Activated CD4-positive, alpha-beta T cell treated with anti-CD3 and anti-CD28 coated beads, Interleukin-2, amount 50 U/mL, for 1 hour (primary cell): ENCODE results near the gene PRDX6.
"Not testable (repeated sequence)": the region's sequence is repeated elsewhere in the genome, so short reads cannot be mapped to it uniquely, and the experiment has no call there.

Experiments
- DNase-seq: peaks from one replicate; pipeline ENCODE4 v3.0.0-alpha.2; 2020

The PRDX6 gene

GRCh38 chr1:173477286-173478093 lies at the start of gene PRDX6:
PRDX6 (plus strand) TSS chr1:173477335; CDS start chr1:173477398, 63 bp downstream.
- peak; percentile 80 for DNase-seq

GRCh38 chr1:173429471-173430402 lies 47.4 kb upstream of the PRDX6 start:
- peak; percentile 63 for DNase-seq

GRCh38 chr1:173430677-173431303 lies 46.3 kb upstream of the PRDX6 start:
- no peak for DNase-seq

GRCh38 chr1:173431304-173432045 lies 45.7 kb upstream of the PRDX6 start:
- DNase-seq = peak; percentile 91

- DNase-seq = no peak
Observed at GRCh38 chr1:173432331-173432730, 44.8 kb upstream of the PRDX6 start.

- DNase-seq = no peak
Observed at GRCh38 chr1:173433751-173434326, 43.3 kb upstream of the PRDX6 start.

GRCh38 chr1:173436841-173437428 lies 40.2 kb upstream of the PRDX6 start:
- DNase-seq = no peak

GRCh38 chr1:173438675-173439074 lies 38.5 kb upstream of the PRDX6 start:
- no peak for DNase-seq

GRCh38 chr1:173440430-173440829 lies 36.7 kb upstream of the PRDX6 start:
- no peak for DNase-seq

GRCh38 chr1:173444757-173445156 lies 32.4 kb upstream of the PRDX6 start:
- DNase-seq = no peak

GRCh38 chr1:173445164-173445563 lies 32.0 kb upstream of the PRDX6 start:
- no peak for DNase-seq

GRCh38 chr1:173445656-173446055 lies 31.5 kb upstream of the PRDX6 start:
- no peak for DNase-seq

GRCh38 chr1:173447224-173447623 lies 29.9 kb upstream of the PRDX6 start:
- DNase-seq = no peak

GRCh38 chr1:173448945-173449344 lies 28.2 kb upstream of the PRDX6 start:
- DNase-seq = no peak

- DNase-seq = no peak
Observed at GRCh38 chr1:173451981-173452380, 25.2 kb upstream of the PRDX6 start.

GRCh38 chr1:173453982-173454381 lies 23.2 kb upstream of the PRDX6 start:
- DNase-seq = no peak

- DNase-seq = no peak
Observed at GRCh38 chr1:173454966-173455524, 22.1 kb upstream of the PRDX6 start.

- no peak for DNase-seq
Observed at GRCh38 chr1:173459885-173460284, 17.2 kb upstream of the PRDX6 start.

GRCh38 chr1:173462666-173463065 lies 14.5 kb upstream of the PRDX6 start:
- not testable (repeated sequence) for DNase-seq

- DNase-seq = not testable (repeated sequence)
Observed at GRCh38 chr1:173464185-173464584, 12.9 kb upstream of the PRDX6 start.

GRCh38 chr1:173467426-173467825 lies 9.7 kb upstream of the PRDX6 start:
- no peak for DNase-seq
